ENCODE measurements around the gene ACAD9.
"Not testable (repeated sequence)": the region's sequence is repeated elsewhere in the genome, so short reads cannot be mapped to it uniquely, and the experiment has no call there.

The ACAD9 gene

GRCh38 chr3:128861491-128861890 is 17.9 kb upstream of the ACAD9 start:
- DNase-seq (ENCODE audit: low read depth) = no peak

- no peak for DNase-seq (ENCODE audit: low read depth)
Measured at GRCh38 chr3:128863560-128863959, 15.9 kb upstream of the ACAD9 start.

GRCh38 chr3:128864351-128864811 is 15.0 kb upstream of the ACAD9 start:
- no peak for DNase-seq (ENCODE audit: low read depth)

GRCh38 chr3:128864849-128865804 is 14.3 kb upstream of the ACAD9 start:
- not testable (repeated sequence) for DNase-seq (ENCODE audit: low read depth)

GRCh38 chr3:128867200-128868125 is 12.0 kb upstream of the ACAD9 start:
- DNase-seq (ENCODE audit: low read depth) = no peak

- no peak for DNase-seq (ENCODE audit: low read depth)
Measured at GRCh38 chr3:128870347-128870746, 9.1 kb upstream of the ACAD9 start.

- DNase-seq (ENCODE audit: low read depth) = no peak
Measured at GRCh38 chr3:128872282-128872681, 7.1 kb upstream of the ACAD9 start.

- no peak for DNase-seq (ENCODE audit: low read depth)
Measured at GRCh38 chr3:128872744-128873143, 6.7 kb upstream of the ACAD9 start.

- DNase-seq (ENCODE audit: low read depth) = no peak
Measured at GRCh38 chr3:128873244-128874022, 6.0 kb upstream of the ACAD9 start.

- DNase-seq (ENCODE audit: low read depth) = no peak
Measured at GRCh38 chr3:128874481-128875180, 4.8 kb upstream of the ACAD9 start.

- DNase-seq (ENCODE audit: low read depth) = no peak
Measured at GRCh38 chr3:128875556-128876120, 3.8 kb upstream of the ACAD9 start.

- no peak for DNase-seq (ENCODE audit: low read depth)
Measured at GRCh38 chr3:128878011-128878457, 1.4 kb upstream of the ACAD9 start.

GRCh38 chr3:128878556-128879124 is 780 bp upstream of the ACAD9 start:
- DNase-seq (ENCODE audit: low read depth) = peak; percentile 32

GRCh38 chr3:128879991-128880390 is 571 bp downstream of the ACAD9 start:
- no peak for DNase-seq (ENCODE audit: low read depth)

GRCh38 chr3:128880455-128880854 is 1.0 kb downstream of the ACAD9 start:
- DNase-seq (ENCODE audit: low read depth) = not testable (repeated sequence)

- DNase-seq (ENCODE audit: low read depth) = no peak
Measured at GRCh38 chr3:128881576-128881975, 2.2 kb downstream of the ACAD9 start.

GRCh38 chr3:128882719-128883118 is 3.3 kb downstream of the ACAD9 start:
- no peak for DNase-seq (ENCODE audit: low read depth)

- DNase-seq (ENCODE audit: low read depth) = no peak
Measured at GRCh38 chr3:128884992-128885391, 5.6 kb downstream of the ACAD9 start.

GRCh38 chr3:128889139-128889894 is 9.9 kb downstream of the ACAD9 start:
- no peak for DNase-seq (ENCODE audit: low read depth)
